ENCODE results near the gene TCP1.
"Not testable (repeated sequence)": the region's sequence is repeated elsewhere in the genome, so short reads cannot be mapped to it uniquely, and the experiment has no call there.

TCP1 gene

GRCh38 chr6:159739341-159739740 is 50.1 kb downstream of the TCP1 start:
- no peak for DNase-seq (ENCODE audit: low read depth in 2 of 2)

- no peak for DNase-seq (ENCODE audit: low read depth in 2 of 2)
Measured at GRCh38 chr6:159736908-159737307, 52.5 kb downstream of the TCP1 start.

DNA sequence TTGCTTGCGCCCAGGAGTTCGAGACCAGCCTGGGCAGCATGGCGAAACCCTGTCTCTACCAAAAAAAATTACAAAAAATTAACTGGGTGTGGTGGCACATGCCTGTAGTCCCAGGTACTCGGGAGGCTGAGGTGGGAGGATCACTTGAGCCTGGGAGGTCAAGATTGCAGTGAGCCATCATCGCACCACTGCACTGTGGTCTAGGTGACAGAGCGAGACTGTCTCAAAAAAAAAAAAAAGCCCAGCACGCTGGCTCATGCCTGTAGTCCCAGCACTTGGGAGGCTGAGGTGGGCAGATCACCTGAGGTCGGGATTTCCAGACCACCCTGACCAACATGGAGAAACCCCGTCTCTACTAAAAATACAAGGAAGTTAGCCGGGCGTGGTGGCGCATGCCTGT is 56.0 kb downstream of the TCP1 start:
- DNase-seq (ENCODE audit: low read depth in 2 of 2): not testable (repeated sequence)

GRCh38 chr6:159732550-159732949 is 56.9 kb downstream of the TCP1 start:
- DNase-seq (ENCODE audit: low read depth in 2 of 2): not testable (repeated sequence)

DNA sequence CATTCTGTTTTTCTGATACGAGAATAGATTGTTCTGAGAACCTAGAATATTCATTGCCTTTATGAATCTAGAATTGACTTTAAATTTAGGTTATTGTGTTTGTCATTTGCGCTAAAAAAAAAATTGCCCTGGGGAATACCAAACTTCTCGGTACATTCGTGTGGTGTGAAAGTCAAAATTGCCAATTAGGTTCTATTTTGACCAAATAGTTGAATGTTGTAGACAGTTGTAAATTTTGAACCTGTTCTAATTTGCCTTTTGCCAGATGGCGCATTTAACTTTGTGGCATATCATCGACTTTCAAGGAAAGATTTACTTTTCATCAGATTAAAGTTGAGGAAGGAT is 59.1 kb downstream of the TCP1 start:
- DNase-seq (ENCODE audit: low read depth in 2 of 2): no peak

GRCh38 chr6:159729598-159730331 is 59.6 kb downstream of the TCP1 start:
- DNase-seq (ENCODE audit: low read depth in 2 of 2): no peak

GRCh38 chr6:159728531-159728964 is 60.9 kb downstream of the TCP1 start:
- no peak for DNase-seq (ENCODE audit: low read depth in 2 of 2)

All from activated CD8-positive, alpha-beta memory T cell treated with anti-CD3 and anti-CD28 coated beads for 4 hours (primary cell).